Measurements from ENCODE around the gene PTX3.

Gene PTX3

DNA sequence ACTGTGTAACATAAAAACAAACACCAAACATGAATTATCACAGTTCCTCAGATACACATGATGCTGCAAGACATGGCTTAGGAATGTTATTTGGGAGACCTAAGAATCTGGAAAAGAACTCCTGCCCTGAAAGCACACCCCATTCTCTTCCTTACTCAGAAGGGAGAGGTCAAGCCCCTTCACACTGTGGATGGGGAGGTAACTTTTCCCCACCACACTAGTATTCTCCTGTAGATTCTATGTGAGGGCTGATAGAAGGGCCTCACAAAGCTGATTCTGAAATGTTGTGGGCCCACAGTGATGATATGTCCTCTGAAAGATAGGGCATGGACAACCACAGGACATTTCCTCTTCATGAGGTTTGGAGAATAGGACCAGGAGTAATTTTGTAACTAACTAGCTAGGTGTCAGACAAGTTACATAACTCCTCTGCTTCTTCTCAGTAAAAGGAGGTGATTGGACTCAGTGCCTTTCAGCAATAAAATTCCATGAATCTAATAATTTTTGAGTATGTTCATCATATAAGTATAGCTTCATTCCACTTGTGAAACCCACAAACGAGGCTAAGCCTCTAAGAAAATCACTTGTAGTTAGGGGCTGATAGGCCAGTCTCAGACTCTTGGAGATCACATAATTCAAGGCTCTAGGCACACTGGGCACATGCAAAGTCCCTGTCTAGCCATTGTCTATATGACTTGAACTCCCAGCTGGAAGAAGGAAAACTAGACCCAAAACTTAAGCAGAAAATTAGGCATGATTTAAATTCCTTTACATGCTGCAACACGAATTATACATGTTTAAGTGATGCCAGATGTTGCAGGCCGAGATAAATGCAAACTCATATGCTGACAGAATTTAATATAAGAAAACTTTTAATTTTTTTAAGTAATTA, 7.5 kb downstream of the PTX3 start:
- FAIRE-seq (peak; percentile 45), DNase-seq (ENCODE audit: insufficient read length, low spot score) (no peak)
- no peak for TF ChIP-seq POLR2A (IDR thresholded peaks at IDR 0.05; ENCODE audit: low read depth, low read length)

DNA sequence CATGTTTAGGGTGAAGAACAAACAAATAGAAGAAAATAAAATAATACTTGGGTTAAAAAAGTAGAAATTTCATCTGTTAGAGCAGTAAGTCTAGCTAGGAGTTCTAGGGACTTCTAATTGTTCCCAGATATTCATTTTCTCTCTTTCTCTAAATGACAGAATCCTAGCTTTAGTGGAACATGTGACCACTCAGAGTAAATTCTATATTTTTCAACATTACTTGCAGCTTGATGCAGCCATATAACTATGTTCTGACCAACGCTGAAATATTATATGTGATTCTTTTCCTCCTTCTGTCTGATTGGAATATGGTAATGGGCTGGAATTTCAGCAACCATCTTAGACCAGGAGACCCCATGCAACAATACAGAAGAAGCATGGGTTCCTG, 8.1 kb downstream of the PTX3 start:
- no peak for DNase-seq (ENCODE audit: insufficient read length, low spot score)
- FAIRE-seq, result no peak
- no peak for TF ChIP-seq POLR2A (IDR thresholded peaks at IDR 0.05; ENCODE audit: low read depth, low read length)

DNA sequence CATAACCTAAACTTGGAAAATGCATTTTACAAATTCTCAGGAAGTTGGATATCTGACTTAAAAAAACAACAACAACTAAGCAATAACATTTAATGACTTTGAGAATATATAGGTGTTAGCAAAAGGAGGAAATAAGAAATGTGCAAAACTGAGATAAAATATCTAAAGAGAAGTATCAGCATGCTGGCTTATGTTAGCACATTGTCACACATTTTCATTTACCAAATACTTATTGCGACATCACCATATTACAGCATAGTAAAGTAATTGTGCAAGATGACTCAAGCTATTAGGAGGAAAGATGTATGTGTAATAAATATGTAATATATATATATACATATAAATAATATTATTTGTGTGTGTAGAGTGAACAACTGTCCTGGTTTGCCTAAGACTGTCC, 9.2 kb downstream of the PTX3 start:
- TF ChIP-seq POLR2A (IDR thresholded peaks at IDR 0.05; ENCODE audit: low read depth, low read length), result no peak
- no peak for DNase-seq (ENCODE audit: insufficient read length, low spot score)
- no peak for FAIRE-seq

DNA sequence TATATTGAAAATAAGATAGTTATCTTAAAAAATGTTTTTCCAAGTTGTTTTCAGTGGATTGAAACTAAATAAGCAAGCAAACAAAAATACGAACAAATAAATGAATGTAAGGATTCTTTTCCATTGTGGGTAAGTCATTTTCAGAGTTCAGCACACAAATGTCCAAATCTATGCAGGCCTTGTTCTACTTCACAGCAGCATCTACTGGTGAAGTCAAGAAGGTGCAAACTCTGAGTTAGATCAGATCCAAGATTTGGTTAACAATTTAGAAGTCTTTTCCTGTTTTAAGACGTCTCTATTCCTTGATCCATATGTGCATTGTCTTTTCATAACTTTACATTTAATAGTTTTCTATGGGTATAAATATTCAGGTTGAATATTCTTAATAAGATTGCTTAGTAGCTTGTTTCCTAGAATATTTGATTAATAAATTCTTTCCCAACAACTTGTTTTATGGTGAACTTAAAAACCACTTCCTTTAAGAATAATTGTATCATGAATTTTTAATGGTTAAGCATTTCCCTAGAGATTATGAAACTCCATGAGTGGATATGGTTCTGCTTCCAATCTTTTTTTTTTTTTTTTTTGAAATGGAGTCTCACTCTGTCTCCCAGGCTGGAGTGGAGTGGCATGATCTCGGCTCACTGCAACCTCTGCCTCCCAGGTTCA, 10.5 kb downstream of the PTX3 start:
- DNase-seq (ENCODE audit: insufficient read length, low spot score) (no peak), FAIRE-seq (peak; percentile 75)
- TF ChIP-seq POLR2A (IDR thresholded peaks at IDR 0.05; ENCODE audit: low read depth, low read length), result no peak

DNA sequence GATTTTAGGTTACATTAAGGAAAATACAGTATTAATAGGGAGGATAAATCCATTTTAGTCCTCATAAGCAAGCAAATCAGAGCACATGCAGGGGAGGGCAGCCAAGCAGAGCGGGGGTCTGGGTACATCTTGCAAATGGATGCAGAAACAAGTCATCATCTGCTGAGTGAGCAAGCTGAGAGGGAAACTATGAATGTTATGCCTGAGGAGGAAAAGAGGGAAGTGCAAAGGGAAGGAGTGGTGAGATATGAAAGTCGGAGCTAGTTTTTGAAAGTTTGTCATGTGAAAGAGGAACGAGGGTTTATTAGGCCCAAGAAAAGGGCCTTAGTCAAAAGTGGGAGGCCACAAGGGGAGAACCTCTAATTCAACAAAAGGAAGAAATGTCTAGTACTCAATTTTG, 15.4 kb downstream of the PTX3 start:
- FAIRE-seq (no peak), DNase-seq (ENCODE audit: insufficient read length, low spot score) (no peak)
- no peak for TF ChIP-seq POLR2A (IDR thresholded peaks at IDR 0.05; ENCODE audit: low read depth, low read length)

DNA sequence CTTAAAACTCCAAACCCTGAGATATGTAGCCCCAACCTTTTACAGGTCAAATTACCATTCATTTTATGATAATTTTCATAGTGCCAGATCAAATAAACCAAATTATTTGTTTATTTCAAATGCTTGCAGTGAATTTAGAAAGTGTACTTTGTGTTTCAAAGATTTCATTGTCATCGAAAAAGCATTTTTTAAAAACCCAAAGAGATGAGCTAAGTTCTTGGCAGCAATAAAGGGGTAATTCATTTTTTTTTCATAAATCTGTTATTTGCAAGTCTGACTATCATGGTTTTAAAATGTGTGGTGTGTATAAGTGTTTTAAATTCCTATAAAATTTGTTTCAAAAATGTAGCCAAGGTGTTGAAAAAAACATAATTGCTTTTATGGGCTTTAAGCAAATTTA, 17.2 kb downstream of the PTX3 start:
- FAIRE-seq (no peak), DNase-seq (ENCODE audit: insufficient read length, low spot score) (no peak)
- TF ChIP-seq POLR2A (IDR thresholded peaks at IDR 0.05; ENCODE audit: low read depth, low read length), result no peak

DNA sequence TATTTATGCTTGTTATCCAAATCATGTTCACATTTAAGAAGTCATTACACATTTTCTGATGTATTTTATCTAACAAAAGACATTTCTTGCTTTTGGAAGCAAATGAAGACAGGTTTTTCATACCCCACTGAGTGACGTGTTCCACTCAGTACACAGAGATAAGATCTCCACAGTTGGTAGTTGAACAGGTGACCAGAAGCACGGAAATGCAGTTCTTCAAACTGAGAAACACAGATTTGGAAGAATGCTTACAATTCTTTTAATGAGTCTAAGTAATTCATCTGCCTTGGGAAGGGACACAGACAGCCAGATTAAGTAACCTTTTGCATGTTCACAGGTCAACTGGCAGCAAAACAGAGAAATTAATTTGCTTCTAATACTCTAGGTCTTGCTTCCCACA, 23.1 kb downstream of the PTX3 start:
- FAIRE-seq (no peak), DNase-seq (ENCODE audit: insufficient read length, low spot score) (no peak)
- no peak for TF ChIP-seq POLR2A (IDR thresholded peaks at IDR 0.05; ENCODE audit: low read depth, low read length)

DNA sequence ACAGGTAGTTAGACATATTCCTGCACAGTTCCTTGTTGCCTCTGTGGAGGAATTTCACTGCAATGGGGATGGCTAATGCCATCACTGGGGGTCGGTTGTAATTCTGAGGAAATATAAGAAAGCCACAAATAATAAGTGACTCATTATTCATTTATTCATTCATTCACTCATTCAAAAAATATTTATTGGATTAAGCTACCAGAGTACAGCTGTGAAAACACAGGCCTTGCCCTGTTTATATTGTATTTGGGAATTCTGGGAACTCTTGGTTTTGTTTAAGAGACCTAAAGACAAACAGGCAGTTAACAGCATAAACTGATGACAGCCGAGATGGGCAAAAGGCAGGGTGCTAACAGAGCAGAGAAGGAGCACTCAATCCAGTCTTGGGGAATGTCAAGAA, 23.6 kb downstream of the PTX3 start:
- FAIRE-seq, result peak; percentile 38
- no peak for TF ChIP-seq POLR2A (IDR thresholded peaks at IDR 0.05; ENCODE audit: low read depth, low read length)
- DNase-seq (ENCODE audit: insufficient read length, low spot score), result no peak

DNA sequence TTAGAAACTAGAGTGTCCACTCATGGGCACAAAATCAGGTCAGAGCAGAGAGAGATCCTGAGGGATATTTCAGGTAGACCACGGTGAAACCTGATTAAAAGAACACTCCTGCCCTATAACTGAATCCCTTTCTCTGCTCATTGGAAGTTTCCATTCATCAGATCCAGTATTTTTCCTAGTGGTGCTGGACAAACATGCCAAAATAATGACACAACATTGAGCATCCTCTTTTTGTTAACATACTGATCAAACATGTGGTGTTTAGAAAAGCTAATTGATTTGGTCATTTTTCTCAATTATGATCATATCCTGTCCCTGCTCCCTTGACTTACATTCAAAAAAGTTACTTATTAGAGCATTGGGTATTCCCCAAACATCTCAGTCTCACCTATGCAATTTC, 27.2 kb downstream of the PTX3 start:
- no peak for FAIRE-seq
- DNase-seq (ENCODE audit: insufficient read length, low spot score), result no peak
- no peak for TF ChIP-seq POLR2A (IDR thresholded peaks at IDR 0.05; ENCODE audit: low read depth, low read length)

DNA sequence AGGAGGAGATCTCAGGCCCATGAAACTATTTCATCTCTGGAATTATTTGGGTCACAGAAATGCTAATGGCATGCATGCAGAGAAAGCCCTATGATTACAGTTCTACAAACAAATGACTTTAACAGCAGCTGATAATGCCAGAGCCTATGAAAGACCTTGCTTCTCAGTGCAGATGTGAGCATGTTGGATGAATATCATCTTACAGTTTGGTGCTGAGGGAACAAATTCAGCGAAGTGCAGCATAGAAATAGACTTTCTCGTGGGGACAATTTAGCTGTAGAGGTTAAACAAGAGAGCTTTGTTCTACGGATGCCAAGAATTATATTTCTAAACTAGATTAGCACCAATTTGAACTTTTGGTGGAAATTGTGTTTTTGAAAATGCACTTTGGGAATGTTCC, 27.7 kb downstream of the PTX3 start:
- FAIRE-seq (no peak), DNase-seq (ENCODE audit: insufficient read length, low spot score) (no peak)
- TF ChIP-seq POLR2A (IDR thresholded peaks at IDR 0.05; ENCODE audit: low read depth, low read length), result no peak

DNA sequence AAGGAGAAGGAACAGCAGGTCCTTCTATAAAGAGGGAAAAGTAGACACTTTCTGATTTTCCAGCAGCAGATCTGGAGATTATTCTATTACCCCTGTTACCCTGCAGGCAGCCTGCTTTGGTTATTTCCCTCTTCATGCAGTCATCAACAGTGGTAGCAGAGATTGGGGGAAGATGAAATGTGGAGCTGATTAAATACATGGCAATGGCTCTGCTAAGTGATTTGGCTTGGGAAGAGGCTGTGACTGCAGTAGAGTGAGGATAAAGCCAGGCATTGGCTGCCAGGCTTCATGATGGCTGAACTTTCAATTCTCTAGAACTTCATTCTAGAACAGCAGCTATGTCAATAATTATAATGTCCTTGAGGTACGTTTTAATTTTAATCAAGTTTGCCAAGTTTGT, 29.1 kb downstream of the PTX3 start:
- FAIRE-seq, result no peak
- no peak for TF ChIP-seq POLR2A (IDR thresholded peaks at IDR 0.05; ENCODE audit: low read depth, low read length)

DNA sequence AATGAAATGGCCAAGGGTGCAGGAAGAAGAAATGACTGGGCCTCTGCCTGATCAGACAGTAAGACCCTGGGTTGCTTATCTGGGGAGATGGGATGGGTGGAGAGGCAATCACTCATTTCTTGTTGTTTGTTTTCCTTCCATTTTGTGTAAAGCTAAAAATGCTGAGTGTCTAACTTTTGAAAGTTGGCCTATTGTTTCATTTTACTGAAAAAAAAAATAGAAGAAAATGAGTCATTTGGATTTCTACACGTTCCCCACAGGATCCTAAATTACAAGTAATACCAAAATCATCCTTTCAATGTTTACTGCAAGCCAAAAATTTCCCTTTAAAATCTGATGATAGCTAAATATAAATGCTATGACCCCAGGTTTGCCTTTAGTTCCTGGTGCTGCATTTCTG, 30.6 kb downstream of the PTX3 start:
- FAIRE-seq, result peak; percentile 57
- no peak for TF ChIP-seq POLR2A (IDR thresholded peaks at IDR 0.05; ENCODE audit: low read depth, low read length)
- no peak for DNase-seq (ENCODE audit: insufficient read length, low spot score)

More for the DNA sequence above, 29.1 kb downstream of the PTX3 start:
- DNase-seq (ENCODE audit: insufficient read length, low spot score), result no peak

DNA sequence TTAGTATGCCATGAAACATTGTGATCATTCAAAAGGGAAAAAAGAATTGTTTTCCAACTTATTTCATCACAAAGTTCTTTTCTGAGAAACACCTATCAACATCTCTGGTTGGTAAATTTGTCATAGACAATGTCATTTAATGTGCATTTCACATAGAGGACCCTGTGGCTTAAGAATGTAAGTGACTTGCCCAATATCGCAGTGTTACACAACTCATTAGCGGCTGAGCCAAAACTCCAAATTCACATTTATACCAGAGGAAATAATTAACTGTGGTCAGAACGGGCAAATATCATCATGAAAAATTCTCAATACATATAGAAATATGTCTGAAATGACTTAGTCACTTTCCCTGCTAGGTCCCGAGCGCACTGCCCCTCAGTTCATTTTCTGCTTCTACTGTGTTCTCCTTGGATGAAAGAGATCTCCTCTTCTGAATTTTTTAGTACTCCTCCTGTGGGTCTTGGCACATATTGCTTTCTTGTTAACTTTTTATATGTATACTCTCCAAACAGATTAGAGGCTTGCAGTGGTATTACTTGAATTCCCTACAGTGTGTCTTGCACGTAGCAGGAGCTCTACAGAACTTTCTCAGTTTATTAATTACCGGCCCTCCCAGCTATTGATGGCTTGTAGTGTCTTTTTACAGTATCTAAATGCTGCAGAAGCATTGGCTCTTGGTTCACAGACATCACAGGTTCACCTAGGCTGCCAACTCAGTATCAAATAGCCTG, 33.1 kb downstream of the PTX3 start:
- TF ChIP-seq POLR2A (IDR thresholded peaks at IDR 0.05; ENCODE audit: low read depth, low read length), result no peak
- FAIRE-seq (peak; percentile 6), DNase-seq (ENCODE audit: insufficient read length, low spot score) (no peak)

DNA sequence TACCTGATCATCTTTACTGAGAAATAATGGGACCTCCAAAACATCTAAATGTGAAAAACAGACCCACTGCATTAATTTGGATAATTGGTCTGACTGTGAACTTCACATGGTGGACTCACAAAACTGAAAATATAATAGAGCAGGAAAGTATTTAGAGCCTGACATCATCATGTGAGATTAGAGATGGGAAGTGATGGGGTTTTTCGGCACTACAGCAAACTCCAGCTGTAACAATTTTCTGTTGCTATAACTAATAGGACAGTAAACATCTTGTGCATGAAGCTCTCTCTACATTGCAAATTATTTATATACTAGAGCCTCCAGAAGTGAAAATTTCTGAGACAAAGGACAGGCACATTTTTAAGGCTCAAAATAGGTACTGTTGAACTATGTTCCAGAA, 34.4 kb downstream of the PTX3 start:
- FAIRE-seq (no peak), DNase-seq (ENCODE audit: insufficient read length, low spot score) (no peak)
- no peak for TF ChIP-seq POLR2A (IDR thresholded peaks at IDR 0.05; ENCODE audit: low read depth, low read length)

All from H54 (cell line).